NCI-H2171 treated with DMSO at 0.1 percent for 48 hours (cell line): Measurements from ENCODE around the gene AFDN.

Source experiments
- DNase-seq: peaks from one replicate; lab custom pipeline; 2025; lab: John Stamatoyannopoulos, UW

The AFDN gene

GRCh38 chr6:167920165-167920564 is 93.5 kb downstream of the AFDN start:
- no peak for DNase-seq

- no peak for DNase-seq
Measured at GRCh38 chr6:167921831-167922230, 95.1 kb downstream of the AFDN start.

GRCh38 chr6:167925026-167925425 is 98.3 kb downstream of the AFDN start:
- DNase-seq, result no peak

GRCh38 chr6:167927246-167927645 is 100.5 kb downstream of the AFDN start:
- DNase-seq, result no peak

DNA sequence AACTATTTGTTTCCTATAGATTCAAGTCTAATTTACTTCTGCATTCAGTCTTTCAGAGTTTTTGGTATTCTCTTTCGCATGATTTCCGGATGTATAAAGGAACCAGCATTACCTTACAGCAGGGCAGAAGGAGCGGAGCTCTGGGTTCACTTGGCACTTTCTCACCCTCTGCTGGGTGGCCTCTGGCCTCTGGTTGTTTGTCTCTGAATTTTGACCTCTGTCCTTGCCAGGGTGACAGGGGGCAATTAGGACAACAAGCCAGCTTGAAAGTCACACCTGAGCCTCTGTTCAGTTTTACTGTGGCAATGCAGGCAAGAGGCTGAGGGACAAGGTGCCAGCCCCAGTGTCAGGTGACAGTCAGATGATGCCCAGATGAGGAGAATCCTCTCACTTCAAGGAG is 101.4 kb downstream of the AFDN start:
- no peak for DNase-seq

GRCh38 chr6:167930295-167930694 is 103.6 kb downstream of the AFDN start:
- DNase-seq, result no peak

GRCh38 chr6:167932468-167933276 is 106.0 kb downstream of the AFDN start:
- DNase-seq, result no peak

- no peak for DNase-seq
Measured at GRCh38 chr6:167933290-167933689, 106.6 kb downstream of the AFDN start.

- no peak for DNase-seq
Measured at GRCh38 chr6:167933847-167934246, 107.1 kb downstream of the AFDN start.

DNA sequence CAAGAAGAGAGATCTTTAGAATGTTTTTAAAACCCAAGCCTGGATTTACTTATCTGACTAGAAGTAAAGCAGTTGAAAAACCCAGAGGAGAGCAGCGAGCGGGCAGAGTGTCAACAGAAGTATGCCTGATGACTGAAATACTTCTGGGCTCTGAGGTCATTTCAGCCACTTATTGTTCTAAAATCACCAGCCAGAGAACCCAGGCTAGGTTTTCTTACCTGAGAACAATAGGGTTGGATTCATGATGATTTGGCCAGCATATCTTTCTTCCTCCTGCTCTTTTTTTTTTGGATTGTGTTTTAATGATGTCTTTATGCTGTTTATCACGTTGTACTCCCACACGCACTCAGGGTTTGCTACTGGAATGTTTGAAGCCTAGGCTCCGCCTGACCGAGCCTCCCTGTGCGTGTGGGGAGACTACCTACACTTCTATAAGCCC is 107.7 kb downstream of the AFDN start:
- DNase-seq, result no peak

DNA sequence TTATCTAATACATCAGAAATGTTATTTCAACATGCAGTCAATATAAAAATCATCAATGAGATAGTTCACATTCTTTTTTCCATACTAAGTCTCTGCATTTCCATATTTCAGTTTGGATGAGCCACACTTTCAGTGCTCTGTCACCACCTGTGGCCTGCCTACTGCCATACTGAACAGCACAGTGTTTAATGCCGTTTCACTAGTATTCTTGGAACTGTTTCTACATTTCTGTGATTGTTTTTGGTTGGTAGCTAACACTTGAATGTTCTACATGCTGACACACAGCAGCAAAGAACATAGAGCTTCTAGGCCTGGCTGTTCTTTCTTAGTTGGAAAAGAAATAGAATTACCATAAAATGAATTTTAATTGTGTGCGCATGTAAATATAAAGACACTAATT is 109.3 kb downstream of the AFDN start:
- DNase-seq, result no peak

DNA sequence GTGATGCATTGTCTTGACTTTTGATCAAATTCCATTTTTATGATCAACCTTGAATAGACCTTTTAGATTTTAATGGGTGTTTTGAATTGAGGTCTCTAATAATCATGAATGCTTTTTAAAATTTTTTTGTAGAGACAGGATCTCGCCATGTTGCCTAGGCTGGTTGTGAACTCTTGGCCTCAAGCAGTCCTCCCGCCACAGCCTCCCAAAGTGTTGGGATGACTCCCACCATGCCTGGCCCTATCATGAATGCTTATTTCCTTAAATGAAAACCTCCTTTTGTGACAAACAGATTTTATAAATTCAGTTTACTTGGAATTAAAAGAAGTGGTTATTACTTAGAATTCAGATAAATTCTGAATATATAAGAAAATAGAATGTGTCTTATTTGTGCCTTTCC is 110.6 kb downstream of the AFDN start:
- DNase-seq, result no peak

DNA sequence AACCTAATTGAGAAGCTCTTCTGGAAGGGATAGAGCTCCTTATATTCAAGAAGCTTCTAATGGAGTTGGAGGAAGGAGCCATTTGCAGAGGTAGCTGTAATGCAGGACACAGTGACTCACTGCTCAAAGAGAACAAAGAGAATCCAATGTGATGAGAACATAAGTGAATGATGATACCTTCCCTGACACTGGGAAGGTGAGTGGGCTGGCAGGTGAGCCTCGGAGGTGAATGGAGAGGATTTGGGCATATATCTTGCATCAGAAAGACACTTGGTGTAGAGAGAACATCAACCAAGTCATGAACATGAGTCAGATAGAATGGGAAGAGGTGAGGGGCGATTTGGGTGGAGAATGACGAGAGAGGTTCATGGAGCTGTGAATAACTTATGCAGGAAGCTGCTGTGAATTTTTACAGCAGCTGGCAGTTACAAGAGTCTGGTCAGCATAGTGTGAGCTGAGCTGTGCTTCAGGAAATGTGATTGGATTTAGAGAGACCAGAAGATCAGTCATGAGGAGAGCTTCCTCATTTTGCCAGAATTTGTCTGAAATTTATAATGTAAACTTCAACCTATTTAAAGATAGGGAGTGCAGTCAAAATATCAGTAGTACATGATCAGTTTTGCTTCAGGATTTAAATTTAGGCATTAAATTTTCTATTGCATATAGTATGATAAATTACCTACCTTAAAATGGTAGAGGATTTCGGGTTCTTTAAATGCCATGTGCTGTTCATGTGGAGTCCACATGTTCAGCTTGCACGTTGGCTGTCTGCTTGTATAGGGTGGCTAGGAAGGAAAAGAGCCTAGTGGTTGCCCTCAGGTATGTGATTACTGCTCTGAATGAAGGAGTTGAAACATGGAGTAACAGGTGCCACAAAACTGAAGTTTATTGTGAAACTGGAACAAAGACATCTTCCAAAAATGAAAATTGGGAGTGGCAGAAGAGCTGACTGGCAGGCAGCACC is 111.5 kb downstream of the AFDN start:
- no peak for DNase-seq

DNA sequence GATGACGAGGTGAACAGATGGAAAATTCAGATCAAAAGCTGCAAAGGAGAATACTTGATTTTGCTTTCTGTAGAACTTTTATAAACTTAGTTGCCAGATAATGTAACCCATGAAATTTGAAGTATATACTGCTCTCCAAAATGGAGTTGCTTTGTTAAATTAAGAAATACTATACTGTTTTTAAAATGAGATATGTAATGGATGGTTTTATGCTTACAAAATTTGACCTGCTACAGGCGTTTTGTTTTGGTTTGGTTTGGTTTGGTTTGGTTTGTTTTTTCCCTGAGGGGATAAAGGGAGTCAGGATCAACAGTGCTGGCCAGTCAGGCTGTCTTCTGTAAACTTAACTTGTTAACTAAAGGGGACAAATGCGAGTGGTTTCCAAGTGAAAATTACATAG is 115.1 kb downstream of the AFDN start:
- DNase-seq, result no peak

DNA sequence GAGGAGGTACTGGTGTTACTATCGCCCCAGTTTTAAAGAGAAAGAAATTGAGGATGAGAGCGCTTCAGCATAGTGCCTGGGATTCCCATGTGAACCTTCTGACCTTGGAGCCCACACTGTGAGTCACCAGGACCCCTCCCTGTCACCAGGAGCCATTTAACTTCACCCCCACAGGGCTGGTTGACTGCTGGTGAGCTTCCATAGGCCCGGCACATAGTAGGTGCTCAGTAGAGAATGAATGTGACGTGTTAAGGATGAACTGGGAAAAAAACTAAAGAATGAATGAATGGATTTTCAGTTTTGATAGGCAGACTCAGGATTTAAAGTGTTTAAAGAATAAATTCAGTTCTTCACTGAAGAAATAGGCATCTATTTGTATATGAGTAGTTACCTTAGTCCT is 117.4 kb downstream of the AFDN start:
- DNase-seq, result no peak

- no peak for DNase-seq
Measured at GRCh38 chr6:167946007-167946406, 119.3 kb downstream of the AFDN start.

GRCh38 chr6:167946604-167947003 is 119.9 kb downstream of the AFDN start:
- DNase-seq, result no peak

DNA sequence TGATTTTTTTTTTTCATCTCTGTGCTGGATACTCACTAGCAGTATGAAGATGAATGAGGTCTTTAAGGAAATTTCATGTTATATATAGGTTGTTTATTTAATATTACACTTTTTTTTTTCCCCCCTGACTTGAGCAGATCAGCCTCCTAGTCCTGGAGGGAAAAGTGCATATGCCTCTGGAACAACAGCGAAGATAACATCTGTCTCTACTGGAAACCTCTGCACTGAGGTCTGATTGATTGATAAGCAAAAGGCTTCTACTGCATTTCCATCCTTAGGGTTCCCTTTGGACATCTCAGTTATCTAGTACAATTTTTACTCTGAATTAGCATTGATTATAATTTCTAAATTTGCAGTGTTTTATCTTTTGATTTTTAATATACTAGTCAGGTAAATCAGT is 121.0 kb downstream of the AFDN start:
- no peak for DNase-seq

DNA sequence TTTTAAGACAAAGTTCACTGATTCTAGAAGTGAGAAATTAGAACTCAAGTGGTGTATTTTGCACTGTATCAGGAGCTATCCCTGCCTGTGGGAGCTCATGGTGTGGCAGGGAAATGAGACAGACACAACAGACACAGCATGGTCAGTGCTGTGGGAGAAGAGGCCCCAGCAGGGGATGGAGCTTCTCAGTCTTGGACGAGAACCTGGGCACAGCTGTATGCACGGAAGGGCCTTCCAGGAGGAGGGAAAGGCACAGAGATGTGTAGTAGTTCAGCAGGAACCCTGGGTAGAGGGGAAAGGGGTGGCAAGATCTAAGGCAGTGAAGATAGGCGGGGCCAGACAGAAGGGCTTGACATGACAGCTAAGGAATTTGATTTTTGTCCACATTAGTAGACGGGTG is 122.0 kb downstream of the AFDN start:
- DNase-seq, result no peak

DNA sequence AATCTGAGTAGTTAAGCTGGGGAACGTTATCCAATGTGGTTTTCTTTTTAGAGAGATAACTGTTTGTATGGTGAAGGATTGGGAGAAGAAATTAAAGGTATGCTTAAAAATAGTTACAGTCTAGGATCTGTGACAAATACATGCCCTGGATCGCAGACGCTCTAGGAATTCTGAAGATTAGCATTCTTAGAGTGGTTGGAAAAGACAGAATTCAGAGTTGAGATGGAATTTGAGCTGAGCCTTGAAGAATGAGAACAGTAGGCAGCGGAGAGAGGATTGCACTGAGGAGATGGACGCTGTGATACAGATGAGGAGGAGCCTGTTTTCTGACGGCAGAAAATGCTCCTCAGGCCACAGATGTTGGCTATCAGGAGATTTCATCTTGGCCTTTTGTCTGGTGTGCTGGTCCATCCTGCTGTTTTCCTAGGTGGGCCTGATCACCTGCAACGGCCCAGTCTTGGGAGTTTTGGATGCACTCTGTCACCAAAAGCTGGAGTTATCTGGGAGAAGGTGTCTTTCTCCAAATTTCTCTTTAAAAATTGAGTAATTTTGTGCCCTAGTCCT is 122.5 kb downstream of the AFDN start:
- DNase-seq, result no peak

GRCh38 chr6:167951781-167952511 is 125.2 kb downstream of the AFDN start:
- no peak for DNase-seq

GRCh38 chr6:167952512-167952859 is 125.8 kb downstream of the AFDN start:
- DNase-seq, result no peak
